GM12892 (cell line): ENCODE results near the gene AIFM3. TPM values are rescaled to one million over a fixed set of nuclear protein-coding genes. Genes with fewer than 3 reads are reported as not detected.
"Not testable (repeated sequence)": the region's sequence is repeated elsewhere in the genome, so short reads cannot be mapped to it uniquely, and the experiment has no call there.

Experiments
- DNase-seq: peaks from one replicate; pipeline ENCODE4 v3.0.0; 2011; ENCODE audit not compliant: insufficient read length
- FAIRE-seq: peaks from 2 replicates; lab custom pipeline; 2011; peaks lifted over from hg19 to GRCh38; lab: Jason Lieb, UNC
- POLR2A ChIP-seq: IDR thresholded peaks from 2 replicates; pipeline ENCODE4 v1.6.1; 2011; ENCODE audit warnings: low read depth, low read length, control low read depth
- POLR2AphosphoS5 ChIP-seq: IDR thresholded peaks from 2 replicates; pipeline ENCODE4 v1.6.1; 2011; ENCODE audit warnings: low read depth, low read length, control low read depth
- TAF1 ChIP-seq: IDR thresholded peaks from 2 replicates; pipeline ENCODE4 v1.6.1; 2011; ENCODE audit warnings: low read depth, mild to moderate bottlenecking, control low read depth, low read length, borderline replicate concordance
- polyA plus RNA-seq: library from polyadenylated mRNA; unstranded; fragments of >200 nt; gene quantifications from one replicate; pipeline ENCODE4 v1.2.1, GENCODE V29; 2012; ENCODE audit warnings: missing spikeins, inconsistent platforms; ENCODE audit not compliant: missing spikeins

AIFM3 gene, protein sequence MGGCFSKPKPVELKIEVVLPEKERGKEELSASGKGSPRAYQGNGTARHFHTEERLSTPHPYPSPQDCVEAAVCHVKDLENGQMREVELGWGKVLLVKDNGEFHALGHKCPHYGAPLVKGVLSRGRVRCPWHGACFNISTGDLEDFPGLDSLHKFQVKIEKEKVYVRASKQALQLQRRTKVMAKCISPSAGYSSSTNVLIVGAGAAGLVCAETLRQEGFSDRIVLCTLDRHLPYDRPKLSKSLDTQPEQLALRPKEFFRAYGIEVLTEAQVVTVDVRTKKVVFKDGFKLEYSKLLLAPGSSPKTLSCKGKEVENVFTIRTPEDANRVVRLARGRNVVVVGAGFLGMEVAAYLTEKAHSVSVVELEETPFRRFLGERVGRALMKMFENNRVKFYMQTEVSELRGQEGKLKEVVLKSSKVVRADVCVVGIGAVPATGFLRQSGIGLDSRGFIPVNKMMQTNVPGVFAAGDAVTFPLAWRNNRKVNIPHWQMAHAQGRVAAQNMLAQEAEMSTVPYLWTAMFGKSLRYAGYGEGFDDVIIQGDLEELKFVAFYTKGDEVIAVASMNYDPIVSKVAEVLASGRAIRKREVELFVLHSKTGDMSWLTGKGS
- polyA plus RNA-seq, result not detected

DNA sequence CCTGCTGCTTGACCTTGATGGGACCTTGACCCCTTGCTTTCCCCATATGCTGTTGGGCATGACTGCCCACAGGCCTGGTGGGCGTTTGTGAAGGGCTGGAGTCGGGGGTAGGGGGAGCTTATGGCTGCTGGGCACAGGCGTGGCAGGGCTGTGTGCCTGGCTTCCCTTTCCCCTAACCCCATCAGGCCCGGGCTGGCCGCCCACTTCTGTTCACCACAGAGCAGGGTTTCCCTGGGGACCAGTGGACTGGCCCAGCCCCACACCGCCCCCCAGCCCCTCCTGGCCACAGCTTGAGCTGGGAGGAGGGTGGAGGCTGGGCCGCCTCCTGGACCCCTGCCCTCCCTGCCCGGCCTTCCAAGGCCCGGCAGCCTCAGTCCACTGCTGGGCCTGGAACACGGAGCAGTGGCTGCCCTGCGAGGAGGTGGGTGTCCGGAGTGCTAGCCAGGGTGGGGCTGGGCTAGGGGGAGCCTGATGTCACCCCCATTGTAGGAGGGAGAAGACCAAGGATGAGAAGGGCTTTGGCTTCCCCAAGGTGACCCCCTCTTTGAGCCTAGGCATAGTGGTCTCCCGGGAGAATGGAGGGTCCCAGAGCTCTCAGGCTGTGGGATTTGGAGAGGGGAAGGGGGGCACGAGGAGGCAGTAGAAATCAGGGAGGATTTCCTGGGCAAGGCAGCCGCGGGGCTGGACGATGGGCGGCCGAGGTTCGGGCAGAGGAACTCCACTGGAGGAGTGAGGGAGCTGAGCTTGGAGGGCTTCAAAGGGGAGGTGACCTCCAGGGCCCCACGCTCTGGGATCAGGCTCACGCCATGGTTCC, at the start of gene AIFM3:
Gene AIFM3 (plus strand): TSS at position 373 of the 814 bp plus-strand sequence. CDS start 690 bp downstream, outside the sequence.
- TF ChIP-seq POLR2AphosphoS5, result no peak
- TF ChIP-seq POLR2A, result no peak
- TF ChIP-seq TAF1, result no peak
- no peak for DNase-seq
- FAIRE-seq, result no peak

DNA sequence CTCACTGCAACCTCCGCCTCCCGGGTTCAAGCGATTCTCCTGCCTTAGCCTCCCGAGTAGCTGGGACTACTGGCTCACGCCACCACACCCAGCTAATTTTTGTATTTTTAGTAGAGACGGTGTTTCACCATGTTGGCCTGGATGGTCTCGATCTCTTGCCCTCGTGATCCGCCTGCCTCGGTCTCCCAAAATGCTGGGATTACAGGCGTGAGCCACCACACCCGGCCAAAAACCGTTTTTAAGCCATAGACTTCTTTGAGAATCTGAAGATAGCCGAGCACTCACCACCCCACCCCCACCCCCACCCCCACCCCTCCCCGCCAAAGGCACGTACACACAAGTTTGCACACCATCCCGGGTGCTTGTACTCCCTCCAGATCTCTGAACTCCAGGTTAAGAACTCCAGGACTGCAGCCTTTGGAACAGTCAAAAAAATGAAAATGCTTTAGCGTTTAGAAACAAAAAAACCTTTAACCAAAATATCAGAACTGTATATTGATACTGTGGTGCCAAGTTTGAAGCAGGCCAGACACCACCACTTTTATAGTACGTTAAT, 48.3 kb upstream of the AIFM3 start:
- TF ChIP-seq POLR2A (no peak), TAF1 (no peak), POLR2AphosphoS5 (no peak)
- FAIRE-seq (no peak), DNase-seq (no peak)

DNA sequence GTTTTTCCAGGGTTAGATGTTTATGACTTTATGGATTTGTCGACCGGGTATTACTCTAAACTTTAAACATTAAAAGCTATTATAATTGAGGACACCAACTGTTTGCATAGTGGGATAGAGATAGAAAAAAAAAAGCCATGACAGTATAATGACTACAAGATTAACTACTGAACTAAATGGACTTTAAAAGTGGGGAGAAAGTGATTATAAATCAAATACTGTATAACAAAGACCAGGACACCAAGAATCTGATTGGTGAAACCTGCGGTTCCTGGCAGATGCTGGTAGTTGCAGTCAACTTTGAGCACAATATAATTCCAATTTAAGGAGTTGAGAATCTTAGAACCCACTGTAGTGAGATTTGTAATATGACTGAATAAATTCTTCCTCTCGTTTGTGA, 47.3 kb upstream of the AIFM3 start:
- DNase-seq, result no peak
- no peak for FAIRE-seq
- TF ChIP-seq POLR2AphosphoS5, result no peak
- no peak for TF ChIP-seq POLR2A
- TF ChIP-seq TAF1, result no peak

DNA sequence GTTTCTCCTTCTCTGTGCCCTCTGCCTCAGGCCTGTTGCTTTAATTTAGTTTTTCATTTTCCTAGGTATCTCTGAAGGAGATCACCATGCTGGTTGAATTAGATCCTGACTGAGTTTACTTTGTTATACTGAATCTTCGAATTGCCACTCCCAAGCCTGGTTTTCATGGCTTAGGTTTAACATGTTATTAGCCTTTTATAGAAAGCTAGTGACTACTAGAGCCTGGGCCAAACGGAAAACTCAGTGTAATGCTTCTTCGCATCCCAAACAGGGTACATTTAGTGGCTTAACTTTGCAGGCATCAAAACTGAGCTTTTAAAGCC, 46.2 kb upstream of the AIFM3 start:
- TF ChIP-seq POLR2A (no peak), TAF1 (no peak), POLR2AphosphoS5 (no peak)
- DNase-seq (no peak), FAIRE-seq (no peak)

DNA sequence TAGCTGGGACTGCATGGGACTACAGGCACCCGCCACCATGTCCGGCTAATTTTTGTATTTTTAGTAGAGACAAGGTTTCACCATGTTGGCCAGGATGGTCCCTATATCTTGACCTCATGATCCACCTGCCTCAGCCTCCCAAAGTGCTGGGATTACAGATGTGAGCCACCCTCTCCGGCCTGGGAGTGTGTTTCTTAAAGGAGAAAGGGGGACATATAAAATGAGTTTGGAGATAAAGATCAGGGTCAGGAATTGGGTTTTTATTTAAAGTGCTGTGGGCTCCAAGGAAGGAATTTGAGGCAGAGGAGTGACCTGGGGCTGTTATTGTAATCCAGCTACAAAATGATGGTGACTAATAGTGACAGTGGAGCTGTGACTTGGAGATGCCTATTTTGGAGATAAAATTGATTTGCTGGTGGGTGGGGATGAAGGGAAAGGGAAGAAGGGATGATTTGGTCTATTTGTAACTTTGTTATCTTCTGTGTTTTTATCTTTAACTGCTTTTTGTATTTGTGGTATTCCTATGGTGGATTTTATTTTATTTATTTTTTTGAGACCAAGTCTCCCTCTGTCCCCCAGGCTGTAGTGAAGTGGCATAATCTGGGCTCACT, 44.8 kb upstream of the AIFM3 start:
- TF ChIP-seq TAF1 (no peak), POLR2A (no peak), POLR2AphosphoS5 (no peak)
- FAIRE-seq, result no peak
- no peak for DNase-seq

DNA sequence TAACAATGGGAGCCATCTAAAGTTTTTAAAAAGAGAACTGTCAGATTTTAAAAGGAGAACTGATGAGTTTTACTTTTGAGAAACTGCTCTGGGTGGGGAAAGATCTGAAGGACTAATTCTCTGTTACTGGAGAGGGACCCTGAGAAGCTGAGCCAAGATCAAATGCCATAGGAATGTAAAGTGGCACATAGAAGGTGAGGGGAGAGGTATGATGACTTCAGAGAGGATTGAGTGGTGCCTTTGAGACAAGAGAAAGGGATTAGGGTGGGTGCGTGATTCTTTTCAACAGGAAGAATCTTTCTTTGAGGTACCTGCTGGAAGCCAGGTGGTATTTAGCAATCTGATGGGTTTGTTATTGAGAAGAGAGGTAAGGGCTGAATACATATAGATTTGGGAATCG, 40.8 kb upstream of the AIFM3 start:
- TF ChIP-seq TAF1 (no peak), POLR2A (no peak), POLR2AphosphoS5 (no peak)
- FAIRE-seq (no peak), DNase-seq (no peak)

DNA sequence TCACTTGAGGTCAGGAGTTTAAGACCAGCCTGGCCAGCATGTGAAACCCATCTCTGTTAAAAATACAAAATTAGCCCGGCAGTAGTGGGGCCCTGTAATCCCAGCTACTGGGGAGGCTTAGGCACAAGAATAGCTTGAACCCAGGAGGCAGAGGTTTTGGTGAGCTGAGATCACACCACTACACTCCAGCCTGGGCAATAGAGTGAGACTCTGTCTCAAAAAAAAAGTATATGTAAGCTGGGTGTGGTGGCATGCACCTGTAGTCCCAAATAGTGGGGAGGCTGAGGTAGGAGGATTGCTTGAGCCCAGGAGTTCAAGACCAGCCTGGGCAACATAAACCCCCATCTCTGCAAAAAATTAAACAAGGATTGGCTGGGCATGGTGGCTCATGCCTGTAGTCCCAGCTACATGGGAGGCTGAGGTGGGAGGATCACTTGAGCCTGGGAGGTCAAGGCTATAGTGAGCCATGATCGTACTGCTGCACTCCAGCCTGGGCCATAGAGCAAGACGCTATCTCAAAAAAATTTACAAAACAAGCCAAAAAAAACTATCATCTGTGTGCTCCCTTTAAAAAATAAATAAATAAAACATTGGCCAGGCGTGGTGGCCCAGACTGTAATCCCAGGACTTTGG, 39.0 kb upstream of the AIFM3 start:
- no peak for DNase-seq
- FAIRE-seq, result no peak
- TF ChIP-seq POLR2A (no peak), TAF1 (no peak), POLR2AphosphoS5 (no peak)

DNA sequence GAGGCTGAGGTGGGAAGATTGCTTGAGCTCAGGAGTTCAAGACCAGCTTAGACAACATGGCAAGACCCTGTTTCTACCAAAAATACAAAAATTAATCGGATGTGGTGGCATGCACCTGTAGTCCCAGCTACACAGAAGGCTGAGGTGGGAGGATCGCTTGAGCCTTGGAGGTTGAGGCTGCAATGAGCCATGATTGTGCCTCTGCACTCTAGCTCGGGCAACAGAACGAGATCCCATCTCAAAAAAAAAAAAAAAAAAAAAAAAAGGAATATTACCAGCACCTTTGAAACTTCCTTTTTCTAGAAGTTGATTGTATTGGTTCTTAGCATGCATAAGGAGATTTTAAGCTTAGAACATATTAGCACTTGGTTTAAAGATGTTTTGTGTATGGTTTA, 38.5 kb upstream of the AIFM3 start:
- FAIRE-seq (no peak), DNase-seq (no peak)
- no peak for TF ChIP-seq POLR2A
- TF ChIP-seq TAF1, result no peak
- TF ChIP-seq POLR2AphosphoS5, result no peak

DNA sequence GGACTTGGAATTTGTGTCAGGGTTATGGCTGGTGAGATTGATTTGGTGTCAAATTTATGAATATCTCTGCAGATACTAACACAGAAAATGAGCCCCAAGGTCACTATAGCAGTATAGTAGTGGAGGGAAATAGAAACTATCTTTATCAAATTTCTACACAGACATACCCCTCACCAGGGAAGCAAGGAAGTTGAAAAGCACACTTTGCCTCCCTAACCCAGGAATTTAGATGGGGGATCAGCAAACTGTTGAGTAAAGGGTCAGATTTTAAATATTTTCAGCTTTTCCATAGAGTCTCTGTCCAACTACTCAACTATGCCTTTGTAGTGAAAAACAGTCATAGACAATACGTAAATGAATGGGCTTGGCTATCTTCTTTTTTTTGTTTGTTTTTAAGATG, 37.1 kb upstream of the AIFM3 start:
- FAIRE-seq, result no peak
- TF ChIP-seq POLR2AphosphoS5 (no peak), POLR2A (no peak), TAF1 (no peak)
- no peak for DNase-seq

DNA sequence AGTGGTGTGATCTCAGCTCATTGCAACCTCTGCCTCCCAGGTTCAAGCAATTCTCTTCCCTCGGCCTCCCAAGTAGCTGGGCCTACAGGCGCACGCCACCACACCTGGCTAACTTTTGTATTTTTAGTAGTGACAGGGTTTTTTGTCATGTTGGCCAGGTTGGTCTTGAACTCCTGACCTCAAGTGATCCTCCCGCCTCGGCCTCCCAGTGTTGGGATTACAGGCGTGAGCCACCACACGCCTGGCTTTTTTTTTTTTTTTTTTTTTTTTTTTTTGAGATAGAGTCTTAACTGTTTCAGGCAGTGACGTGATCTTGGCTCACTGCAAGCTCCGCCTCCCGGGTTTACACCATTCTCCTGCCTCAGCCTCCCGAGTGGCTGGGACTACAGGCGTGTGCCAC, 36.6 kb upstream of the AIFM3 start:
- FAIRE-seq, DNase-seq: not testable (repeated sequence)
